Lung microvascular endothelial cell (primary cell): ENCODE data around the gene ERG28. TPM values are rescaled to one million over a fixed set of nuclear protein-coding genes. Genes with fewer than 3 reads are reported as not detected.

Experiments used
- DNase-seq, 2 donors: peaks; one replicate each; pipeline versions ENCODE4 v3.0.0 to v3.0.0-alpha.2; 2010; ENCODE audit warnings: low read depth in 2 of 2
- total RNA-seq: library from RNA; depleted of rRNA; stranded (reverse); fragments of >200 nt; gene quantifications from 2 replicates; pipeline ENCODE4 v1.2.1, GENCODE V29; 2014

Gene ERG28
- total RNA-seq, 1 donor from 2014 or later = 5.0 TPM

- no peak for DNase-seq
Observed at GRCh38 chr14:75660238-75660629, 442 bp downstream of the ERG28 start.

- no peak for DNase-seq
Observed at GRCh38 chr14:75658957-75659356, 1.7 kb downstream of the ERG28 start.

- DNase-seq = peak; percentile 36 to 61
Observed at GRCh38 chr14:75657331-75657730, 3.3 kb downstream of the ERG28 start.

- no peak for DNase-seq
Observed at GRCh38 chr14:75655235-75655634, 5.4 kb downstream of the ERG28 start.

GRCh38 chr14:75654127-75654732 is 6.4 kb downstream of the ERG28 start:
- DNase-seq = peak; percentile 69 to 82

- DNase-seq = no peak
Observed at GRCh38 chr14:75653563-75653962, 7.1 kb downstream of the ERG28 start.

- no peak for DNase-seq
Observed at GRCh38 chr14:75650253-75651058, 10.2 kb downstream of the ERG28 start.

- DNase-seq = no peak
Observed at GRCh38 chr14:75649773-75650172, 10.9 kb downstream of the ERG28 start.

GRCh38 chr14:75649337-75649736 is 11.3 kb downstream of the ERG28 start:
- DNase-seq = no peak

- peak; percentile 85 to 98 for DNase-seq
Observed at GRCh38 chr14:75648066-75648838, 12.4 kb downstream of the ERG28 start.

- DNase-seq = peak in 1 of 2 donors; percentile 51
Observed at GRCh38 chr14:75647640-75648039, 13.0 kb downstream of the ERG28 start.

- no peak for DNase-seq
Observed at GRCh38 chr14:75646762-75647161, 13.9 kb downstream of the ERG28 start.

- DNase-seq = no peak
Observed at GRCh38 chr14:75645056-75645455, 15.6 kb downstream of the ERG28 start.

- peak in 1 of 2 donors; percentile 77 for DNase-seq
Observed at GRCh38 chr14:75643985-75644384, 16.7 kb downstream of the ERG28 start.

- DNase-seq = no peak
Observed at GRCh38 chr14:75640876-75641275, 19.8 kb downstream of the ERG28 start.

- peak in 1 of 2 donors; percentile 28 for DNase-seq
Observed at GRCh38 chr14:75636100-75636692, 24.5 kb downstream of the ERG28 start.

- DNase-seq = no peak
Observed at GRCh38 chr14:75634848-75635247, 25.8 kb downstream of the ERG28 start.

GRCh38 chr14:75631453-75631831 is 29.2 kb downstream of the ERG28 start:
- DNase-seq = no peak

GRCh38 chr14:75630695-75631452 is 29.8 kb downstream of the ERG28 start:
- DNase-seq = no peak

GRCh38 chr14:75628816-75629215 is 31.9 kb downstream of the ERG28 start:
- DNase-seq = no peak

GRCh38 chr14:75627406-75627805 is 33.3 kb downstream of the ERG28 start:
- no peak for DNase-seq
